HepG2 (cell line): ENCODE measurements around the gene CD6. TPM values are rescaled to one million over a fixed set of nuclear protein-coding genes. Genes with fewer than 3 reads are reported as not detected.

ENCODE experiments used
- BHLHE40 ChIP-seq: IDR thresholded peaks from 2 replicates; pipeline ENCODE4 v1.6.1; 2011; ENCODE audit warnings: low read length, improper control_type of control experiment
- EP300 ChIP-seq, 3 experiments: sonication (generic) in 1 of 3; formaldehyde crosslinking in 1 of 3; IDR thresholded peaks; 2 replicates each; pipeline versions ENCODE4 v1.5.1 to v1.6.1; 2011 to 2020; ENCODE audit warnings: low read depth in 2 of 3, low read length in 2 of 3, borderline replicate concordance in 1 of 3, improper control_type of control experiment in 1 of 3, mild to moderate bottlenecking in 1 of 3, missing genetic modification reagents in 1 of 3, moderate library complexity in 1 of 3
- FOXA1 ChIP-seq, 2 experiments: fragments of 450-650 bp in 1 of 2; sonication (generic) in 1 of 2; formaldehyde crosslinking in 1 of 2; IDR thresholded peaks; 2 replicates each; pipeline versions ENCODE4 v1.4.0 to v1.6.1; 2016 to 2020; ENCODE audit warnings: missing genetic modification reagents in 1 of 2
- FOXJ3 ChIP-seq: sonication (generic); formaldehyde crosslinking; IDR thresholded peaks from 2 replicates; pipeline ENCODE4 v1.4.0; 2020; ENCODE audit warnings: missing genetic modification reagents, mild to moderate bottlenecking, borderline replicate concordance
- HNF4G ChIP-seq, 2 experiments: sonication (generic) in 1 of 2; formaldehyde crosslinking in 1 of 2; IDR thresholded peaks; 2 replicates each; pipeline versions ENCODE4 v1.4.0 to v1.6.1; 2011 to 2020; ENCODE audit warnings: borderline replicate concordance in 2 of 2, low read depth in 2 of 2, mild to moderate bottlenecking in 2 of 2, low read length in 1 of 2, missing genetic modification reagents in 1 of 2, moderate library complexity in 1 of 2
- IRF2 ChIP-seq: IDR thresholded peaks from 2 replicates; pipeline ENCODE4 v1.6.1; 2018; ENCODE audit warnings: missing genetic modification reagents, missing compliant biosample characterization
- ISL2 ChIP-seq: sonication (generic); formaldehyde crosslinking; IDR thresholded peaks from 2 replicates; pipeline ENCODE4 v1.5.0; 2020; ENCODE audit warnings: missing genetic modification reagents
- KLF9 ChIP-seq: IDR thresholded peaks from 2 replicates; pipeline ENCODE4 v1.6.1; 2016; ENCODE audit warnings: low read depth
- MED1 ChIP-seq: sonication (generic); formaldehyde crosslinking; IDR thresholded peaks from 2 replicates; pipeline ENCODE4 v1.4.0; 2020; ENCODE audit warnings: missing genetic modification reagents
- NFE2L1 ChIP-seq: sonication (generic); formaldehyde crosslinking; IDR thresholded peaks from 2 replicates; pipeline ENCODE4 v1.4.0; 2020; ENCODE audit warnings: missing genetic modification reagents, mild to moderate bottlenecking, borderline replicate concordance
- POLR2A ChIP-seq, 2 experiments: IDR thresholded peaks; 2 replicates each; pipeline ENCODE4 v1.6.1; 2011; ENCODE audit warnings: low read depth in 2 of 2, low read length in 2 of 2, mild to moderate bottlenecking in 1 of 2, moderate library complexity in 1 of 2; ENCODE audit not compliant: insufficient read depth in 1 of 2
- REPIN1 ChIP-seq: sonication (generic); formaldehyde crosslinking; IDR thresholded peaks from 2 replicates; pipeline ENCODE4 v1.8.0; 2022; ENCODE audit warnings: missing genetic modification reagents, low read depth, mild to moderate bottlenecking, borderline replicate concordance
- REXO4 ChIP-seq: sonication (generic); formaldehyde crosslinking; IDR thresholded peaks from 2 replicates; pipeline ENCODE4 v1.8.0; 2022; ENCODE audit warnings: missing genetic modification reagents, mild to moderate bottlenecking, borderline replicate concordance
- SKI ChIP-seq: fragments of 450-650 bp; IDR thresholded peaks from one replicate; pipeline ENCODE4 v1.6.1; 2018; ENCODE audit warnings: mild to moderate bottlenecking; ENCODE audit not compliant: partially characterized antibody
- WIZ ChIP-seq: sonication (generic); formaldehyde crosslinking; IDR thresholded peaks from 2 replicates; pipeline ENCODE4 v1.5.1; 2020; ENCODE audit warnings: mild to moderate bottlenecking, missing genetic modification reagents
- ZFAT ChIP-seq: sonication (generic); formaldehyde crosslinking; conservative IDR thresholded peaks from 2 replicates; pipeline ENCODE4 v1.8.1; 2023; ENCODE audit warnings: missing genetic modification reagents, inconsistent platforms
- ZNF430 ChIP-seq: sonication (generic); formaldehyde crosslinking; IDR thresholded peaks from 2 replicates; pipeline ENCODE4 v1.9.0; 2021; ENCODE audit warnings: mild to moderate bottlenecking, missing genetic modification reagents
- ZNF549 ChIP-seq: sonication (generic); formaldehyde crosslinking; IDR thresholded peaks from 2 replicates; pipeline ENCODE4 v1.5.0; 2020; ENCODE audit warnings: missing genetic modification reagents
- ZNF577 ChIP-seq: sonication (generic); formaldehyde crosslinking; IDR thresholded peaks from 2 replicates; pipeline ENCODE4 v1.4.0; 2020; ENCODE audit warnings: mild to moderate bottlenecking, low read depth, missing genetic modification reagents, borderline replicate concordance
- ZNF672 ChIP-seq: sonication (generic); formaldehyde crosslinking; IDR thresholded peaks from 2 replicates; pipeline ENCODE4 v1.8.1; 2022; ENCODE audit warnings: missing genetic modification reagents
- ZNF703 ChIP-seq: sonication (generic); formaldehyde crosslinking; IDR thresholded peaks from 2 replicates; pipeline ENCODE4 v1.5.1; 2020; ENCODE audit warnings: missing genetic modification reagents, mild to moderate bottlenecking, moderate library complexity, borderline replicate concordance
- ZNF775 ChIP-seq: sonication (generic); formaldehyde crosslinking; IDR thresholded peaks from 2 replicates; pipeline ENCODE4 v1.4.0; 2020; ENCODE audit warnings: missing genetic modification reagents, mild to moderate bottlenecking, moderate library complexity, borderline replicate concordance
- polyA plus RNA-seq, 8 experiments: library from polyadenylated mRNA; depleted of rRNA in 3 of 8; stranded (reverse) in 7 of 8; unstranded in 1 of 8; fragments of >200 nt; fragmentation: Illumina TruSeq in 4 of 8; extraction: Trizol in 4 of 8; gene quantifications; 2 replicates each; pipeline versions ENCODE4 v1.2.1 to v1.2.3, GENCODE V29; 2011 to 2016; ENCODE audit warnings: low read depth in 4 of 8, missing spikeins in 1 of 8, mixed read lengths in 1 of 8; ENCODE audit not compliant: insufficient read depth in 1 of 8
- total RNA-seq, 5 experiments: library from RNA; depleted of rRNA; stranded (reverse); fragments of >200 nt; fragmentation: Illumina TruSeq; extraction: Trizol; gene quantifications; 2 replicates each; pipeline ENCODE4 v1.2.3, GENCODE V29; 2016; ENCODE audit warnings: low read depth in 1 of 5
- TF ChIP-seq, protein P1 (sequence below), 2 experiments: sonication (generic) in 1 of 2; formaldehyde crosslinking in 1 of 2; IDR thresholded peaks; 2 replicates each; pipeline versions ENCODE4 v1.4.0 to v1.6.1; 2018 to 2020; ENCODE audit warnings: missing genetic modification reagents in 2 of 2, borderline replicate concordance in 1 of 2, low read depth in 1 of 2, mild to moderate bottlenecking in 1 of 2, missing biosample characterization in 1 of 2
- TF ChIP-seq, protein P2 (sequence below): sonication (generic); formaldehyde crosslinking; IDR thresholded peaks from 2 replicates; pipeline ENCODE4 v1.4.0; 2020; ENCODE audit warnings: missing genetic modification reagents

CD6 gene
- total and polyA plus RNA-seq, 2 of the 13 experiments (the other 11 are each of a cell fraction or from before 2014, with no cell fraction given), result not detected

GRCh38 chr11:60924110-60924905 lies 47.2 kb upstream of the CD6 start, which contains the start of gene TMEM132A (continued):
- TF ChIP-seq REXO4 (CRISPR knock-in tag) (no peak), EP300 (IDR thresholded peaks at IDR 0.05; ENCODE audit: low read depth in 2 of 2, low read length in 2 of 2) (no peak), EP300 (CRISPR knock-in tag; IDR thresholded peaks at IDR 0.05; ENCODE audit: borderline replicate concordance) (no peak; the same call in 1 of the 2 replicates), ISL2 (CRISPR knock-in tag) (peak; percentile 41; the same call in 1 of the 2 replicates), REPIN1 (peak; percentile 61; the same call in 1 of the 2 replicates), FOXA1 (IDR thresholded peaks at IDR 0.05) (no peak), FOXA1 (CRISPR knock-in tag; IDR thresholded peaks at IDR 0.05) (no peak), ZNF672 (CRISPR knock-in tag) (no peak), ZFAT (CRISPR knock-in tag) (no peak), POLR2A (IDR thresholded peaks at IDR 0.05; ENCODE audit: insufficient read depth in 1 of 2, low read depth in 2 of 2, low read length in 2 of 2) (peak in 1 of 2 experiments; percentile 44; a peak in 1 of 4 replicates), SKI (peak; percentile 58), HNF4G (IDR thresholded peaks at IDR 0.05; ENCODE audit: borderline replicate concordance, low read depth, low read length) (no peak), HNF4G (CRISPR knock-in tag; IDR thresholded peaks at IDR 0.05; ENCODE audit: borderline replicate concordance, low read depth) (no peak), KLF9 (no peak), ZNF430 (no peak), ZNF577 (CRISPR knock-in tag) (no peak), MED1 (CRISPR knock-in tag) (0 out of 2 replicates have a peak, but pooled peaks have one; percentile 47), WIZ (CRISPR knock-in tag) (no peak), BHLHE40 (no peak), IRF2 (CRISPR knock-in tag) (peak; percentile 53; the same call in 1 of the 2 replicates), ZNF775 (no peak), ZNF549 (CRISPR knock-in tag) (no peak), NFE2L1 (CRISPR knock-in tag) (no peak), ZNF703 (CRISPR knock-in tag) (no peak), FOXJ3 (no peak)
- TF ChIP-seq, protein P1, sequence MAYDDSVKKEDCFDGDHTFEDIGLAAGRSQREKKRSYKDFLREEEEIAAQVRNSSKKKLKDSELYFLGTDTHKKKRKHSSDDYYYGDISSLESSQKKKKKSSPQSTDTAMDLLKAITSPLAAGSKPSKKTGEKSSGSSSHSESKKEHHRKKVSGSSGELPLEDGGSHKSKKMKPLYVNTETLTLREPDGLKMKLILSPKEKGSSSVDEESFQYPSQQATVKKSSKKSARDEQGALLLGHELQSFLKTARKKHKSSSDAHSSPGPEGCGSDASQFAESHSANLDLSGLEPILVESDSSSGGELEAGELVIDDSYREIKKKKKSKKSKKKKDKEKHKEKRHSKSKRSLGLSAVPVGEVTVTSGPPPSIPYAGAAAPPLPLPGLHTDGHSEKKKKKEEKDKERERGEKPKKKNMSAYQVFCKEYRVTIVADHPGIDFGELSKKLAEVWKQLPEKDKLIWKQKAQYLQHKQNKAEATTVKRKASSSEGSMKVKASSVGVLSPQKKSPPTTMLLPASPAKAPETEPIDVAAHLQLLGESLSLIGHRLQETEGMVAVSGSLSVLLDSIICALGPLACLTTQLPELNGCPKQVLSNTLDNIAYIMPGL (CRISPR knock-in tag; IDR thresholded peaks at IDR 0.05; ENCODE audit: borderline replicate concordance in 1 of 2, low read depth in 1 of 2), result peak; percentile 33 to 40; a peak in 2 of 4 replicates
- TF ChIP-seq, protein P2, sequence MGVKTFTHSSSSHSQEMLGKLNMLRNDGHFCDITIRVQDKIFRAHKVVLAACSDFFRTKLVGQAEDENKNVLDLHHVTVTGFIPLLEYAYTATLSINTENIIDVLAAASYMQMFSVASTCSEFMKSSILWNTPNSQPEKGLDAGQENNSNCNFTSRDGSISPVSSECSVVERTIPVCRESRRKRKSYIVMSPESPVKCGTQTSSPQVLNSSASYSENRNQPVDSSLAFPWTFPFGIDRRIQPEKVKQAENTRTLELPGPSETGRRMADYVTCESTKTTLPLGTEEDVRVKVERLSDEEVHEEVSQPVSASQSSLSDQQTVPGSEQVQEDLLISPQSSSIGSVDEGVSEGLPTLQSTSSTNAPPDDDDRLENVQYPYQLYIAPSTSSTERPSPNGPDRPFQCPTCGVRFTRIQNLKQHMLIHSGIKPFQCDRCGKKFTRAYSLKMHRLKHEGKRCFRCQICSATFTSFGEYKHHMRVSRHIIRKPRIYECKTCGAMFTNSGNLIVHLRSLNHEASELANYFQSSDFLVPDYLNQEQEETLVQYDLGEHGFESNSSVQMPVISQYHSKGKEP (CRISPR knock-in tag), result no peak
